ENCODE results near the gene PPIA. TPM values are rescaled to one million over a fixed set of nuclear protein-coding genes. Genes with fewer than 3 reads are reported as not detected.

Gene PPIA
- polyA plus RNA-seq, 1 of the 3 experiments (the other 2 are of a cell fraction): 6,267 TPM

DNA sequence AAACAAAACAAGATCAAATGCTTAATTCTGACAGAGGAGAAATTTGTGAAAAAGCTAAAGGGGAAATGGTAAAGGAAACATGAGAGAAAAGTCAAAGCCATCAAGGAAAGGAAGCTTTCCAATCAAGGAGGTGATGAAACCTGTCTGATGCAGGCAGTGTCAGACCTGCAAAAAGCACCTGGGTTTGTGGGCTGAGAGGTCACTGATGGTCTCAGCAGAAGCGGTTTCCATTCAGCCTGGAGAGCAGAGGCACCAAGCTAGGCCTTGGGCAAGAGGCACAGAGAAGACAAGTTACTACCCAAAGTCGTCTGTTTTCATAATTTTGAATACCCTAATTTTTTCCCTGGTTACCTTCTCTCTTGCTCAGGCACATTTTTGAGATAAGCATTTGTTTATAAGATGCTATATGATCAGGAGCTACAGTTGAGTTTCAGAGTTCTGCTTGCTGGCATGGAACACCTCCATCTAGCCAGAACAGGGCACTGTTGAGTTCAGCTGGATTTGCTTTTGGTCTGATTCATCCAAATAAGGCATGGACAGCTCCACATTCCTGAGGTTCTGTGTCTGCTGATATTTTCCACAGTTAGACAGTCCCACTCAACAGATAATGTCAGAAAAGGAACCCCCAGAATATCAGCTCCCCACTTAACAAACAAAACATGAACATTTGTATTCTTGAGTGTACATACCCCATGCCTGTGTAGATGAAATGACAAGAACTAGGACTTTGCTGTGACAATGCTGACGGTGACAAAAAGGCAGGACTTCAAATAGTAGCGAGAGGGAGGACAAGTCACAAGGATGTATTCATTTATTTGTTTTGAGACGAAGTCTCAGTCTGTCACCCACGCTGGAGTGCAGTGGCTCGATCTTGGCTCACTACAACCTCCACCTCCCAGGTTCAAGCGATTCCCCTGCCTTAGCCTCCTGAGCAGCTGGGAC is 4.9 kb upstream of the PPIA start:
- Histone ChIP-seq H4K20me1 (ENCODE audit: insufficient read depth) (no peaks in the 10 kb centered on the region), H3K9me3 (no peaks in the 10 kb centered on the region), H3K4me2 (no peak overlapping the region), H3K79me2 (ENCODE audit: insufficient read depth) (peaks cover 18% of the 10 kb centered on the region), H3K27ac (ENCODE audit: low read depth in 2 of 2, low read length in 1 of 2) (no peak overlapping the region), H3K4me1 (ENCODE audit: control insufficient read depth in 1 of 2, insufficient read depth in 2 of 2, low read depth in 1 of 2, low read length in 1 of 2) (no peaks in the 10 kb centered on the region), H3K9me2 (no peaks in the 10 kb centered on the region), H2AFZ (ENCODE audit: low read depth) (no peak overlapping the region), H3K27me3 (ENCODE audit: insufficient read depth) (no peaks in the 10 kb centered on the region), H3F3A (replicated peaks; ENCODE audit: insufficient read depth) (peaks cover 12% of the 10 kb centered on the region), H3K36me3 (replicated peaks in 1 of 2; ENCODE audit: control insufficient read depth in 1 of 2, insufficient read depth in 2 of 2, low read length in 1 of 2) (no peaks in the 10 kb centered on the region), H3K4me3 (ENCODE audit: low read depth in 2 of 2, low read length in 1 of 2) (no peak overlapping the region), H3K9ac (no peak overlapping the region)
- TF ChIP-seq TEAD4 (IDR thresholded peaks at IDR 0.05; ENCODE audit: borderline replicate concordance, insufficient read depth) (no peak), FOXJ3 (CRISPR knock-in tag; IDR thresholded peaks at IDR 0.05) (no peak), GATA2 (CRISPR knock-in tag; IDR thresholded peaks at IDR 0.05) (no peak)
- TF ChIP-seq, protein P1, sequence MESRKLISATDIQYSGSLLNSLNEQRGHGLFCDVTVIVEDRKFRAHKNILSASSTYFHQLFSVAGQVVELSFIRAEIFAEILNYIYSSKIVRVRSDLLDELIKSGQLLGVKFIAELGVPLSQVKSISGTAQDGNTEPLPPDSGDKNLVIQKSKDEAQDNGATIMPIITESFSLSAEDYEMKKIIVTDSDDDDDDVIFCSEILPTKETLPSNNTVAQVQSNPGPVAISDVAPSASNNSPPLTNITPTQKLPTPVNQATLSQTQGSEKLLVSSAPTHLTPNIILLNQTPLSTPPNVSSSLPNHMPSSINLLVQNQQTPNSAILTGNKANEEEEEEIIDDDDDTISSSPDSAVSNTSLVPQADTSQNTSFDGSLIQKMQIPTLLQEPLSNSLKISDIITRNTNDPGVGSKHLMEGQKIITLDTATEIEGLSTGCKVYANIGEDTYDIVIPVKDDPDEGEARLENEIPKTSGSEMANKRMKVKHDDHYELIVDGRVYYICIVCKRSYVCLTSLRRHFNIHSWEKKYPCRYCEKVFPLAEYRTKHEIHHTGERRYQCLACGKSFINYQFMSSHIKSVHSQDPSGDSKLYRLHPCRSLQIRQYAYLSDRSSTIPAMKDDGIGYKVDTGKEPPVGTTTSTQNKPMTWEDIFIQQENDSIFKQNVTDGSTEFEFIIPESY (IDR thresholded peaks at IDR 0.05; ENCODE audit: borderline replicate concordance, low read depth): no peak
- TF ChIP-seq, protein P2, sequence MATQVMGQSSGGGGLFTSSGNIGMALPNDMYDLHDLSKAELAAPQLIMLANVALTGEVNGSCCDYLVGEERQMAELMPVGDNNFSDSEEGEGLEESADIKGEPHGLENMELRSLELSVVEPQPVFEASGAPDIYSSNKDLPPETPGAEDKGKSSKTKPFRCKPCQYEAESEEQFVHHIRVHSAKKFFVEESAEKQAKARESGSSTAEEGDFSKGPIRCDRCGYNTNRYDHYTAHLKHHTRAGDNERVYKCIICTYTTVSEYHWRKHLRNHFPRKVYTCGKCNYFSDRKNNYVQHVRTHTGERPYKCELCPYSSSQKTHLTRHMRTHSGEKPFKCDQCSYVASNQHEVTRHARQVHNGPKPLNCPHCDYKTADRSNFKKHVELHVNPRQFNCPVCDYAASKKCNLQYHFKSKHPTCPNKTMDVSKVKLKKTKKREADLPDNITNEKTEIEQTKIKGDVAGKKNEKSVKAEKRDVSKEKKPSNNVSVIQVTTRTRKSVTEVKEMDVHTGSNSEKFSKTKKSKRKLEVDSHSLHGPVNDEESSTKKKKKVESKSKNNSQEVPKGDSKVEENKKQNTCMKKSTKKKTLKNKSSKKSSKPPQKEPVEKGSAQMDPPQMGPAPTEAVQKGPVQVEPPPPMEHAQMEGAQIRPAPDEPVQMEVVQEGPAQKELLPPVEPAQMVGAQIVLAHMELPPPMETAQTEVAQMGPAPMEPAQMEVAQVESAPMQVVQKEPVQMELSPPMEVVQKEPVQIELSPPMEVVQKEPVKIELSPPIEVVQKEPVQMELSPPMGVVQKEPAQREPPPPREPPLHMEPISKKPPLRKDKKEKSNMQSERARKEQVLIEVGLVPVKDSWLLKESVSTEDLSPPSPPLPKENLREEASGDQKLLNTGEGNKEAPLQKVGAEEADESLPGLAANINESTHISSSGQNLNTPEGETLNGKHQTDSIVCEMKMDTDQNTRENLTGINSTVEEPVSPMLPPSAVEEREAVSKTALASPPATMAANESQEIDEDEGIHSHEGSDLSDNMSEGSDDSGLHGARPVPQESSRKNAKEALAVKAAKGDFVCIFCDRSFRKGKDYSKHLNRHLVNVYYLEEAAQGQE (IDR thresholded peaks at IDR 0.05; ENCODE audit: low read depth, low read length): peak; percentile 91
- TF ChIP-seq, protein P3, sequence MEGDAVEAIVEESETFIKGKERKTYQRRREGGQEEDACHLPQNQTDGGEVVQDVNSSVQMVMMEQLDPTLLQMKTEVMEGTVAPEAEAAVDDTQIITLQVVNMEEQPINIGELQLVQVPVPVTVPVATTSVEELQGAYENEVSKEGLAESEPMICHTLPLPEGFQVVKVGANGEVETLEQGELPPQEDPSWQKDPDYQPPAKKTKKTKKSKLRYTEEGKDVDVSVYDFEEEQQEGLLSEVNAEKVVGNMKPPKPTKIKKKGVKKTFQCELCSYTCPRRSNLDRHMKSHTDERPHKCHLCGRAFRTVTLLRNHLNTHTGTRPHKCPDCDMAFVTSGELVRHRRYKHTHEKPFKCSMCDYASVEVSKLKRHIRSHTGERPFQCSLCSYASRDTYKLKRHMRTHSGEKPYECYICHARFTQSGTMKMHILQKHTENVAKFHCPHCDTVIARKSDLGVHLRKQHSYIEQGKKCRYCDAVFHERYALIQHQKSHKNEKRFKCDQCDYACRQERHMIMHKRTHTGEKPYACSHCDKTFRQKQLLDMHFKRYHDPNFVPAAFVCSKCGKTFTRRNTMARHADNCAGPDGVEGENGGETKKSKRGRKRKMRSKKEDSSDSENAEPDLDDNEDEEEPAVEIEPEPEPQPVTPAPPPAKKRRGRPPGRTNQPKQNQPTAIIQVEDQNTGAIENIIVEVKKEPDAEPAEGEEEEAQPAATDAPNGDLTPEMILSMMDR (IDR thresholded peaks at IDR 0.05): peak; percentile 43
- 93% methylated on average over 8 of the region's 8 CpGs for WGBS (ENCODE audit: low lambda C conversion rate)
- DNase-seq: no peak
- CTCF ChIA-PET: interaction anchor here (1.0 to 1.3 kb wide), 2 partner anchors 16 to 21 kb away, joined by 3 read pairs; no protein-coding TSS in a partner anchor
- POLR2A ChIA-PET: interaction anchor here (1.0 kb wide), 1 partner anchor 19 kb away, joined by 3 read pairs; no protein-coding TSS in a partner anchor
